HCT116 (cell line): Measurements from ENCODE around the gene POTEM.
"Not testable (repeated sequence)": the region's sequence is repeated elsewhere in the genome, so short reads cannot be mapped to it uniquely, and the experiment has no call there.

Experiments
- CTCF ChIP-seq, 3 experiments: fragments of 200-600 bp in 1 of 3; sonication (generic) in 1 of 3; IDR thresholded peaks in 2 of 3; conservative IDR thresholded peaks in 1 of 3; 2 replicates each; pipeline ENCODE4 v1.5.1; 2012 to 2017; ENCODE audit warnings: low read depth in 2 of 3, low read length in 2 of 3, antibody characterized with exemption in 1 of 3, borderline replicate concordance in 1 of 3, control low read depth in 1 of 3, mild to moderate bottlenecking in 1 of 3, mixed read lengths in 1 of 3, mixed run types in 1 of 3, moderate library complexity in 1 of 3; ENCODE audit not compliant: insufficient read depth in 1 of 3
- EZH2 ChIP-seq: fragments of 200-600 bp; sonication (generic); IDR thresholded peaks from 2 replicates; pipeline ENCODE4 v1.6.1; 2017; ENCODE audit warnings: antibody characterized with exemption, mixed run types
- POLR2A ChIP-seq: IDR thresholded peaks from 2 replicates; pipeline ENCODE4 v1.7.0; 2011; ENCODE audit warnings: borderline replicate concordance; ENCODE audit not compliant: insufficient read depth, insufficient read length; ENCODE audit errors: extremely low read depth
- SIN3A ChIP-seq: IDR thresholded peaks from 2 replicates; pipeline ENCODE4 v1.6.1; 2012; ENCODE audit warnings: low read depth

GRCh38 chr14:18936848-18937247 is 30.4 kb upstream of the POTEM start:
- not testable (repeated sequence) for TF ChIP-seq SIN3A; EZH2; CTCF (IDR thresholded peaks at IDR 0.05 in 2 of 3, conservative IDR thresholded peaks at IDR 0.05 in 1 of 3; ENCODE audit: borderline replicate concordance in 1 of 3, insufficient read depth in 1 of 3, low read depth in 2 of 3, low read length in 2 of 3); POLR2A
